Measurements from ENCODE around the gene OPN1SW. TPM values are rescaled to one million over a fixed set of nuclear protein-coding genes. Genes with fewer than 3 reads are reported as not detected.

Gene OPN1SW
- total RNA-seq, 2 experiments from 2014 or later: not detected

DNA sequence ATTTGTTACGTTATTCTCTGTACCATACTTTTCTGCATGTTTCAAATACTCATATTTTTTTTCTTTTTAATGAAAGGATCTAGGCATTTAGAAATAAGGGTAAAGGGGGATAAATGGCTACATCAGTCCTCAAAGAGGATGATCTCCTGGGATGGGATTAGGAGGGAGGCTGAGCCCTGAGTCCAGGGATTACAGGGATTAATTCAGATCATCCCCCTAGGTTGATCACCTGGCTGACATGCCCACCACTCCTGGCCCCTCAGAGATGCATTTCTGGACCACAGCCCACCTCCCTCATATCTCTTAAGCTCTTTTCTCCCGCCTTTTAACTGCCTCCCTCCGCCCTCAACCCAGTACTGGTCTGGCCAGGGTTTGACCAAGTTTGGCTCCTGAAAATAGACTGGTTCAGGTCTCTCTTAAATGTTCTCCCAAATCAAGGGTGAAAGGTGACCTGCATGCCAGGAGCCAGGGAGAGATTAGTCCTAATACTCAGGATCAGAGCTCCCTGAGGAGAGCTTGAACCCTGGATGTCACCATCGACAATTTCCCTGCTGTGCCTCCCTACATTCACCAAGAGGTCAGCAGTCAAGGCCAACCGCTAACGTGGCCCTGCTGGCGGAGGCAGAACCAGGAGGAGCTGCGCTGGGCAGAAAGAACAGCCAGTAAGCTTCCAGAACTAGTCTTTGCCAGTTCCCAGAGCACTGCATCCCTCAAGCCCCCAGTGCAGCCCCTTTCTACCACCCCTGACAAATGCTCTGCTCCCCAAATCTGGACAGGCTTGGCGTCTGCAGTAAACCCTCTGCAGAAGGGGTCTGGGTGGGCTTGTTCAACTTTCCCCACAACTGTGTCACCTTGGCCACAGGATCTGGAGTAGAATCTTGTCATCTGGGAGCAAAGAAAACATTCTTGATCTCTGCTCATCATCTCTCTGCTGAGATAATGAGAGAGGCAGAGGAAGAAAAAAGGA lies 13.1 kb upstream of the OPN1SW start:
- peak in 1 of 14 experiments; percentile 19 for DNase-seq
- TF ChIP-seq, protein P1, sequence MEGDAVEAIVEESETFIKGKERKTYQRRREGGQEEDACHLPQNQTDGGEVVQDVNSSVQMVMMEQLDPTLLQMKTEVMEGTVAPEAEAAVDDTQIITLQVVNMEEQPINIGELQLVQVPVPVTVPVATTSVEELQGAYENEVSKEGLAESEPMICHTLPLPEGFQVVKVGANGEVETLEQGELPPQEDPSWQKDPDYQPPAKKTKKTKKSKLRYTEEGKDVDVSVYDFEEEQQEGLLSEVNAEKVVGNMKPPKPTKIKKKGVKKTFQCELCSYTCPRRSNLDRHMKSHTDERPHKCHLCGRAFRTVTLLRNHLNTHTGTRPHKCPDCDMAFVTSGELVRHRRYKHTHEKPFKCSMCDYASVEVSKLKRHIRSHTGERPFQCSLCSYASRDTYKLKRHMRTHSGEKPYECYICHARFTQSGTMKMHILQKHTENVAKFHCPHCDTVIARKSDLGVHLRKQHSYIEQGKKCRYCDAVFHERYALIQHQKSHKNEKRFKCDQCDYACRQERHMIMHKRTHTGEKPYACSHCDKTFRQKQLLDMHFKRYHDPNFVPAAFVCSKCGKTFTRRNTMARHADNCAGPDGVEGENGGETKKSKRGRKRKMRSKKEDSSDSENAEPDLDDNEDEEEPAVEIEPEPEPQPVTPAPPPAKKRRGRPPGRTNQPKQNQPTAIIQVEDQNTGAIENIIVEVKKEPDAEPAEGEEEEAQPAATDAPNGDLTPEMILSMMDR (IDR thresholded peaks at IDR 0.05): no peak
- no peaks in the 10 kb centered on the region for H3K27me3 ChIP-seq (ENCODE audit: control insufficient read depth in 1 of 2, insufficient read depth in 2 of 2, low read length in 2 of 2)
- CTCF ChIA-PET: no interaction called here
- no peaks in the 10 kb centered on the region for H3K9me3 ChIP-seq (ENCODE audit: control insufficient read depth in 1 of 2, insufficient read depth in 1 of 2, low read length in 2 of 2)
- POLR2A ChIA-PET: no interaction called here
- ATAC-seq (ENCODE audit: poor library complexity): no peak
- no peak overlapping the region for H3K4me3 ChIP-seq (ENCODE audit: low read length)
- no peak overlapping the region for H3K27ac ChIP-seq (ENCODE audit: low read depth in 1 of 2, low read length in 2 of 2)
- H3K4me1 Mint-ChIP-seq (ENCODE audit: low read depth): peaks cover 6% of the 10 kb centered on the region
- peak overlapping the region; percentile 91 for H3K4me3 Mint-ChIP-seq
- no peaks in the 10 kb centered on the region for H3K9me3 Mint-ChIP-seq
- peaks cover 22% of the 10 kb centered on the region for H3K4me1 ChIP-seq (ENCODE audit: insufficient read depth, low read length)
- H3K36me3 ChIP-seq (ENCODE audit: insufficient read depth, low read length): no peaks in the 10 kb centered on the region
- intact Hi-C loops (cut with DNase I, micrococcal nuclease): no loop called here
- H3K36me3 Mint-ChIP-seq (ENCODE audit: low read depth): no peaks in the 10 kb centered on the region
- H3K27me3 Mint-ChIP-seq: no peaks in the 10 kb centered on the region
- peak overlapping the region; percentile 27 for H3K27ac Mint-ChIP-seq

DNA sequence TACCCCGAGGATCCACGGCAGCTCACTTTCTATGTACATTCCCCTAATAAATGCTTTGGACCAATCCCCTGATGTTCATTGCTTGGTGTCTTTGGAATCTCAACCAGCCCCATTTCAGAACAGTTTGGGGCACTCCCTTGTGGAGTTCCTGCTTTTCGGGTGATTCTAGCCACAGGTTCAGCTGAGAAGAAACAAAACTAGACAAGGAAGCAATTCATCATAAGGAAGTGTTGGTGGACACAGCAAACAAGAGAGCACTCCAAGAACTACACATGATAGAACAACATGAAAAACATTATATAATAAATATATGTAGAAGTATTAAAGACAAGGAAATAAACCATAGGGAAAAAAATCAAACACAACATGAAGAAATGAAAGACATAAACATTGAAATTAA lies 10.1 kb upstream of the OPN1SW start:
- no peak overlapping the region for H3K27ac Mint-ChIP-seq
- no peaks in the 10 kb centered on the region for H3K27me3 Mint-ChIP-seq
- H3K36me3 Mint-ChIP-seq (ENCODE audit: low read depth): no peaks in the 10 kb centered on the region
- H3K4me3 ChIP-seq (ENCODE audit: low read length): no peak overlapping the region
- CTCF ChIA-PET: interaction anchor here (0.6 kb wide), 1 partner anchor 234 kb away, joined by 4 read pairs; no protein-coding TSS in a partner anchor
- H3K27me3 ChIP-seq (ENCODE audit: control insufficient read depth in 1 of 2, insufficient read depth in 2 of 2, low read length in 2 of 2): no peaks in the 10 kb centered on the region
- H3K9me3 ChIP-seq (ENCODE audit: control insufficient read depth in 1 of 2, insufficient read depth in 1 of 2, low read length in 2 of 2): no peaks in the 10 kb centered on the region
- peaks cover 6% of the 10 kb centered on the region for H3K4me1 Mint-ChIP-seq (ENCODE audit: low read depth)
- H3K9me3 Mint-ChIP-seq: no peaks in the 10 kb centered on the region
- H3K27ac ChIP-seq (ENCODE audit: low read depth in 1 of 2, low read length in 2 of 2): no peak overlapping the region
- H3K36me3 ChIP-seq (ENCODE audit: insufficient read depth, low read length): no peaks in the 10 kb centered on the region
- no peak overlapping the region for H3K4me3 Mint-ChIP-seq
- POLR2A ChIA-PET: no interaction called here
- TF ChIP-seq, protein P1 (IDR thresholded peaks at IDR 0.05): no peak
- ATAC-seq (ENCODE audit: poor library complexity) (no peak), DNase-seq (no peak)
- peaks cover 6% of the 10 kb centered on the region for H3K4me1 ChIP-seq (ENCODE audit: insufficient read depth, low read length)
- intact Hi-C loops (cut with DNase I, micrococcal nuclease): no loop called here

DNA sequence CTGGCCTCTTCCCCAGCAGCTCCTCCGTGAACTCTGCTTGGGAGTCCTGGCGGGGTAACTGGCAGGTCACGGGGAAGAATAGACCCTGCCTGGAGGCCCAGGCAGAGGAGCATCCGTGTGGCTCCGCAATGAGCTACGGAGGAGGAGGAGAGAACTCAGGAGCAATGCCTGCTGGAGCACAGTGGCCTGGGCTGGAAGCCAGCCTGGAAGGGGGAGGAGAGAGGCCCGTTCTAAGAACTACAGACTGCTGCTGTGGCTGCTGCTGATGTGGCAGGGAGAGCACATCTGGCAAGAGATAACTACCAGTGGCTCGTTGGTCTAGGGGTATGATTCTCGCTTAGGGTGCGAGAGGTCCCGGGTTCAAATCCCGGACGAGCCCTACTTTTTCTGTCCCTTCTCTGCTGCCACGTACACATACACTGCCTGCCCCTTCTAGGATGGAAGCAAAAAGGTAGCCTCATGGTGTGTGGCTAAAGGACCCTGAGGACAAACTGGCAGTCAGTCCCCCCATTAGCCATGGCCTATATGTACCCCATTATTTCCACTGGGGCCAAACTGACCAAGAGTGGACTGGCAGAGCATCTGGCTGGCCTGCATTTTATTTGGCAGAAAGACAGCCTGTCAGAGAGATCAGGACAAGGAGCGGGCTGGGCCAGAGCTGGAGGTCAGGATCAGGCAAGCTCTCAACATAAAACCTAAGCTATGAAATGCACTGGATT lies 7.7 kb upstream of the OPN1SW start:
- no peaks in the 10 kb centered on the region for H3K4me1 Mint-ChIP-seq (ENCODE audit: low read depth)
- TF ChIP-seq, protein P1 (IDR thresholded peaks at IDR 0.05): no peak
- H3K36me3 ChIP-seq (ENCODE audit: insufficient read depth, low read length): no peaks in the 10 kb centered on the region
- no peaks in the 10 kb centered on the region for H3K4me1 ChIP-seq (ENCODE audit: insufficient read depth, low read length)
- DNase-seq (no peak), ATAC-seq (ENCODE audit: poor library complexity) (no peak)
- no peaks in the 10 kb centered on the region for H3K27me3 Mint-ChIP-seq
- H3K36me3 Mint-ChIP-seq (ENCODE audit: low read depth): no peaks in the 10 kb centered on the region
- H3K9me3 ChIP-seq (ENCODE audit: control insufficient read depth in 1 of 2, insufficient read depth in 1 of 2, low read length in 2 of 2): peaks cover 0 to 9% of the 10 kb centered on the region in 2 experiments
- H3K4me3 ChIP-seq (ENCODE audit: low read length): no peak overlapping the region
- H3K27ac Mint-ChIP-seq: no peak overlapping the region
- intact Hi-C loops (cut with DNase I, micrococcal nuclease): no loop called here
- no peak overlapping the region for H3K4me3 Mint-ChIP-seq
- H3K27ac ChIP-seq (ENCODE audit: low read depth in 1 of 2, low read length in 2 of 2): no peak overlapping the region
- ChIA-PET POLR2A (no interaction called here), CTCF (no interaction called here)
- H3K27me3 ChIP-seq (ENCODE audit: control insufficient read depth in 1 of 2, insufficient read depth in 2 of 2, low read length in 2 of 2): no peaks in the 10 kb centered on the region
- H3K9me3 Mint-ChIP-seq: no peaks in the 10 kb centered on the region

Data from CD4-positive, alpha-beta T cell (primary cell).